ENCODE measurements around the gene DSG3. TPM values are rescaled to one million over a fixed set of nuclear protein-coding genes. Genes with fewer than 3 reads are reported as not detected.

DSG3 gene
- total RNA-seq, 1 experiment from 2014 or later = 0.05 TPM

DNA sequence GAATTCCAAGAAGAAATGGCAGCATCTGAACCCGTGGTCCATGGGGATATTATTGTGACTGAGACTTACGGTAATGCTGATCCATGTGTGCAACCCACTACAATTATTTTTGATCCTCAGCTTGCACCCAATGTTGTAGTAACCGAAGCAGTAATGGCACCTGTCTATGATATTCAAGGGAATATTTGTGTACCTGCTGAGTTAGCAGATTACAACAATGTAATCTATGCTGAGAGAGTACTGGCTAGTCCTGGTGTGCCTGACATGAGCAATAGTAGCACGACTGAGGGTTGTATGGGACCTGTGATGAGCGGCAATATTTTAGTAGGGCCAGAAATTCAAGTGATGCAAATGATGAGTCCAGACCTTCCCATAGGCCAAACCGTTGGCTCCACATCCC lies 34.4 kb upstream of the DSG3 start:
- no peak for ATAC-seq
- CTCF ChIA-PET = no interaction called here
- TF ChIP-seq SP1 (IDR thresholded peaks at IDR 0.05; ENCODE audit: low read depth) = no peak
- no peak for TF ChIP-seq CEBPB (IDR thresholded peaks at IDR 0.05; ENCODE audit: low read depth)
- TF ChIP-seq SIN3A (IDR thresholded peaks at IDR 0.05; ENCODE audit: low read depth) = no peak
- TF ChIP-seq POLR2A (IDR thresholded peaks at IDR 0.05; ENCODE audit: borderline replicate concordance, extremely low read depth, insufficient read depth, insufficient read length) = no peak
- TF ChIP-seq CBX3 (IDR thresholded peaks at IDR 0.05; ENCODE audit: low read depth) = no peak
- TF ChIP-seq, protein P1, sequence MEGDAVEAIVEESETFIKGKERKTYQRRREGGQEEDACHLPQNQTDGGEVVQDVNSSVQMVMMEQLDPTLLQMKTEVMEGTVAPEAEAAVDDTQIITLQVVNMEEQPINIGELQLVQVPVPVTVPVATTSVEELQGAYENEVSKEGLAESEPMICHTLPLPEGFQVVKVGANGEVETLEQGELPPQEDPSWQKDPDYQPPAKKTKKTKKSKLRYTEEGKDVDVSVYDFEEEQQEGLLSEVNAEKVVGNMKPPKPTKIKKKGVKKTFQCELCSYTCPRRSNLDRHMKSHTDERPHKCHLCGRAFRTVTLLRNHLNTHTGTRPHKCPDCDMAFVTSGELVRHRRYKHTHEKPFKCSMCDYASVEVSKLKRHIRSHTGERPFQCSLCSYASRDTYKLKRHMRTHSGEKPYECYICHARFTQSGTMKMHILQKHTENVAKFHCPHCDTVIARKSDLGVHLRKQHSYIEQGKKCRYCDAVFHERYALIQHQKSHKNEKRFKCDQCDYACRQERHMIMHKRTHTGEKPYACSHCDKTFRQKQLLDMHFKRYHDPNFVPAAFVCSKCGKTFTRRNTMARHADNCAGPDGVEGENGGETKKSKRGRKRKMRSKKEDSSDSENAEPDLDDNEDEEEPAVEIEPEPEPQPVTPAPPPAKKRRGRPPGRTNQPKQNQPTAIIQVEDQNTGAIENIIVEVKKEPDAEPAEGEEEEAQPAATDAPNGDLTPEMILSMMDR (IDR thresholded peaks at IDR 0.05 in 2 of 3, conservative IDR thresholded peaks at IDR 0.05 in 1 of 3; ENCODE audit: borderline replicate concordance in 1 of 3, insufficient read depth in 1 of 3, low read depth in 2 of 3, low read length in 2 of 3) = no peak
- no peak for TF ChIP-seq EZH2 (IDR thresholded peaks at IDR 0.05)
- no peak for TF ChIP-seq FOSL1 (IDR thresholded peaks at IDR 0.05; ENCODE audit: low read depth)
- no peak for TF ChIP-seq ZNF274 (IDR thresholded peaks at IDR 0.05; ENCODE audit: low read depth, low read length)
- TF ChIP-seq EZH2phosphoT487 (IDR thresholded peaks at IDR 0.05; ENCODE audit: borderline replicate concordance) = no peak
- no peak for TF ChIP-seq ZFX (IDR thresholded peaks at IDR 0.05)
- no peak for TF ChIP-seq POLR2AphosphoS5 (IDR thresholded peaks at IDR 0.05; ENCODE audit: low read depth, low read length)
- TF ChIP-seq RAD21 (IDR thresholded peaks at IDR 0.05; ENCODE audit: low read depth) = no peak

More for the DNA sequence above, 34.4 kb upstream of the DSG3 start:
- DNase-seq (ENCODE audit: low read depth, low spot score) = no peak
- H3K4me2 ChIP-seq (ENCODE audit: low read length) = no peak overlapping the region
- intact Hi-C loops (cut with micrococcal nuclease) = no loop called here
- H3K79me2 ChIP-seq (ENCODE audit: insufficient read depth, low read length) = no peaks in the 10 kb centered on the region
- no peaks in the 10 kb centered on the region for H3K9me2 ChIP-seq (ENCODE audit: insufficient read depth)
- no peak overlapping the region for H2AFZ ChIP-seq (ENCODE audit: low read depth, low read length, poor library complexity, severe bottlenecking)
- H3K9me3 ChIP-seq (ENCODE audit: control insufficient read depth in 1 of 2, insufficient read depth in 1 of 2, low read depth in 1 of 2, low read length in 2 of 2) = no peaks in the 10 kb centered on the region
- H3K9ac ChIP-seq (ENCODE audit: low read length) = no peak overlapping the region
- no peaks in the 10 kb centered on the region for H3K4me1 ChIP-seq (ENCODE audit: control insufficient read depth in 1 of 2, insufficient read depth in 2 of 2, low read length in 2 of 2)
- BruUV-seq (replicated peaks) = no TSS peak
- no peak overlapping the region for H3K27ac ChIP-seq (ENCODE audit: low read depth, low read length)
- no peaks in the 10 kb centered on the region for H3K27me3 ChIP-seq (ENCODE audit: insufficient read depth, low read length)
- ChIA-PET RAD21 (ENCODE audit: low non-redundant PET in 1 of 2, low total read pairs in 2 of 2, uncharacterized antibody in 2 of 2, unreplicated experiment in 2 of 2) (no interaction called here), POLR2A (no interaction called here)
- no peak overlapping the region for H3K4me3 ChIP-seq (replicated peaks in 1 of 2; ENCODE audit: low read depth in 1 of 2, low read length in 2 of 2)
- H4K20me1 ChIP-seq (ENCODE audit: insufficient read depth) = no peaks in the 10 kb centered on the region
- no peaks in the 10 kb centered on the region for H3K36me3 ChIP-seq (ENCODE audit: control insufficient read depth in 1 of 2, insufficient read depth in 2 of 2, low read length in 2 of 2)
